HTR-8/SVneo (cell line): ENCODE measurements around the gene SELENOP.

Experiments used
- DNase-seq: peaks from one replicate; pipeline ENCODE4 v3.0.0; 2011; ENCODE audit warnings: low spot score, mixed read lengths; ENCODE audit not compliant: insufficient read length
- FAIRE-seq: peaks from 2 replicates; lab custom pipeline; 2011; peaks lifted over from hg19 to GRCh38; lab: Jason Lieb, UNC

Gene SELENOP

DNA sequence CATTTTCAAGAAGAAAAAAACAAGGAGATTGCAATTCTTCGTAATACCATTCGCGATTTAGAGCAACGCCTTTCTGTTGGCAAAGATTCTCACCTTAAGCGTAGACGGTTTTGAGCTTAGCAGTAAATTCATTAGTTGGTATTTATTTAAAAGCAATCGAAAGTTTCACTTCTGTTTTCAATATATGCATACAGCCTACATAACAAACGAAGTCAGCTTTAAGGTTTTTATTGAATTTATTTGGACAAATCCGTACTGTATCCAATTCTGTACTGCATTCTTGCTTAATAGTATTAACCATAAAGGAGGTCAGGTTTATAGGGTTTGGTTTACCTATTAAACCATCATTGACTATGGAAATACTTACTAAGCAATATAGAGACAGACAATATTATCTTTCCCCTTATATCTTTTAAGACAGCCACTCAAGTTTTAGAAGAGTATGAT lies 12.0 kb downstream of the SELENOP start:
- FAIRE-seq = no peak

DNA sequence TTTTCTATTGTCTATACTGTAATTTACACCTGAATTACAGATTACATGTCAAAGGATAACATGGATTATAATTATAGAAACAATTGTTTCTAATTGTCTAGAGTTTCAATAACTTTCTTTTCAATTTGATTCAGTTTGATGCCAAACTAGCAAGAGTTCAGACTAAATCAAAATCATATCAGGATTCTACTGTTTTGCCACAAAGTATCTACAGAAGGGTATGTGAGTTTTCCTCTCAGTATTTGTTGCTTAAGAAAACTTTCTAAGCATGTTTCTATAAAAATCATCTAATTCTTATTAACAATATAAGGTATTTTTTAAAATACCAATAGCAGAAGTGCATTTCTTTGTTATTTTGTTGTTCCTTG lies 12.5 kb downstream of the SELENOP start:
- FAIRE-seq = no peak

More for the DNA sequence above, 12.0 kb downstream of the SELENOP start:
- DNase-seq = no peak

DNA sequence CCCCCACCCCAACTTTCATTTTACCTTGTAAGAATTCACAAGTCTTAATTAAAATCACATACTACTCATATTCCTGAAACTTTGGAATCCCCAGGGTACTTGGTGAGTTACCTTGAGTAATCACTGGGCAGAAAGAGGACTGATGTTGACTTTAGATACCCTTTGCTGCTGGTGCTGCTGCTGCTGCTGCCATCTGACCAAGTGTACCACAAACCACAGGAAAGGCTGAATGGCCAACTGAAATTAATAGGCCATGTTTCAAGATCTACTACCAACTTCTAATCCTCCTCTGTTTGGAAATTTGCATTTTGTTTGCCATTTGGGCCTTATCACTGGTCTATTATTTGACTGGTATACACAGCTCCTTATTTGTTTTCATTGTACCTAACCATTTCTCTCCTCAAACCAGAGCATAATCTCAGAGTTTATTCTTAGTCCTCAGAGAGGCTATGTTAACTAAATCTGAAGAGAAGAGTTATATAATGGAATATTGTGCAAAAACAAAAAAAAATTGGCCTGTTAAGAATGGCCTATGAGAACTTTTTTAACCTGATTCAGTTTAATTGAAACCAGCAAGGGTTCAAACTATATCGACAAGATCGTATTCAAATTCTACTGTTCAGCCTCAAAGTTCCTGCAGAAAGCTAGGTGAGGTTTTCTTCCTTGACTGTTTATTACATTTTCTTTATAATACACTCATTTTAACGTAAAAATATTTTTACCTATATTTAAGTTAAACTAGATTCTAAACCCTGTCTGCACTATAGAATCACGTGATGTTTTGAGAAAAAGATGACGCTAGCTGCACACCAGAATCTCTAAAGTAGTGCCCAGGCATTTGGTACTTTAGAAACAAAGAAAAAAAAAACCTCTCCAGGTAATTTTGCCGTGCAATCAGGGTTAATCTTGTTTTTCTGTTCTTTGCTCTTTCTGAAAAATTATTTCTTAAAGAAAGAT lies 13.1 kb downstream of the SELENOP start:
- no peak for DNase-seq

More for the DNA sequence above, 12.5 kb downstream of the SELENOP start:
- DNase-seq = no peak

DNA sequence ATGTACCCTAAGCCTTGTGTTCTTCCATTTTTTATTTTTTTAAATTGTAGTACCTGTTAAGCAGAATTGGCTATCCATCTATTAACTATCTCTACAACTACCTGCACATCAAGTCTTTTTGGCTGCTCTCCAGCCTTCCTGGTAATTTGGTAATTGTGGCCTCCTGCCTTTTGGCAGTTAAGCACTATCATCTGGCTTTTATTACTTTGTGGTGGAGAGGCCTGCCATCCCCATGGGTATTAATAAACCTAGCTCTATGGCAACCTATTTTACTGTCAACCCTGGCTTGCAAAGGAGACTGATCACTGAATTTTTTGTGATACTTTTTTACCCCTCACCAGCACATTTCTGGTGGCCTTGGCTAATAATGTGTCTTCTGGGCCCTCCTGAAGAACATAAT lies 20.5 kb downstream of the SELENOP start:
- no peak for FAIRE-seq
- DNase-seq = no peak

More for the DNA sequence above, 13.1 kb downstream of the SELENOP start:
- no peak for FAIRE-seq

DNA sequence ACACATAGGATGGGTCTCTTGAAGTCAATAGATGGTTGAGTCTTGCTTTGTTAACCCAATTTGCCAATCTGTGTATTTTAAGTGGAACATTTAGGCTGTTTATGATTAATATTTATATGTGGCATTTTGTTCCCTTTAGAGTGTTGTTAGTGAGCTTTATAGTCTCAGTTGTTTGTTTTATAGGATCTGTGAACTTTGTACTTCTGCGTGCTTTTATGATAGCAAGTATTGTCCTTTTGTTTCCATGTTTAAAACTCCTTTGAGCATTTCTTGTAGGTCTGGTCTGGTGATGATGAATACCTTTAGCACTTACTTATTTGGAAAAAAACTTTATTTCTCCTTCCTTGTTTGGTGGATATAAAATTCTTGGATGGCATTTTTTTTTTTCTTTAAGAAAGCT lies 23.8 kb downstream of the SELENOP start:
- DNase-seq (no peak), FAIRE-seq (no peak)

DNA sequence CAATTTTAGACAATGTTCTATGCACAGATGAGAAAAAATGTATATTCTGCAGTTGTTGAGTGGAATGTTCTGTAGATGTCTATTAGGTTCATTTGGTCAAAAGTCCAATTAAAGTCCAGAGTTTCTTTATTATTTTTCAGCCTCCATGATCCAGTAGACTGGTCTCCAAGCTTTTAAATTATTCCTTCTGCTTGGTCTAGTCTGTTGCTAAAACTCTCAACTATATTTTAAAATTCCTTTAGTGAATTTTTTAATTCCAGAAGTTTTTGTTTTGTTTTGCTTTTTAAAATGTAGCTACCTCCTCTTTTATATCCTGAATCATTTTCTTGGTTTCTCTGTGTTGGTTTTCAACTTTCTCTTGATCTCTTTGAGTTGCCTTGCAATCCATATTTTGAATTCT lies 24.6 kb downstream of the SELENOP start:
- DNase-seq (no peak), FAIRE-seq (no peak)

DNA sequence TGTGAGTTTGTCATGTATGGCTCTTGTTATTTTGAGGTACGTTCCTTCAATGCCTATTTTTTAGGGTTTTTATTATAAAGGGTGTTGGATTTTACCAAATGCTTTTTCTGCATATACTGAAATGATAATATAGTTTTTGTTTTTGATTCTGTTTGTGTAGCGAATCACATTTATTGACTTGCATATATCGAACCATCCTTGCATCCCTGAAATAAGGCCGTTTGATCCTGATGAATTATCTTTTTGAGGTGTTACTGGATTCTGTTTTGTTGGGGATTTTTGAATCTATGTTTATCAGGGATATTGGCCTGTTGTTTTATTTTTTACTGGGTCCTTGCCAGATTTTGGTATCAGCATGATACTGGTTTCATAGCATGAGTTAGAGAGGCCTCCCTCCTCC lies 25.9 kb downstream of the SELENOP start:
- no peak for FAIRE-seq

DNA sequence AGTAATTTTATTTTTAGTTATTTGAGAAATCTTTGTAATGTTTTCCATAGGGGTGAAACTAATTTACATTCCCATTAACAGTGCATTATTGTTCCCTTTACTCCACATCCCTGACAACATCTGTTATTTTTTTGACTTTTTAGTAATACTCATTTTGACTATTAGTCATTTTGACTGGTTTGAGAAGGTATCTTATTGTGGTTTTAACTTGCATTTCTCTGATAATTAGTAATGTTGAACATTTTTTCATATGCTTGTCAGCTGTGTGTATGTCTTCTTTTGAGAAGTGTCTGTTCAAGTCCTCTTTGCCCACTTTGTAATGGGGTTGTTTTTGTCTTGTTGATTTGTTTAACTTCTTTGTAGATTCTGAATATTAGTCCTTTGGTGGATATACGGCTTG lies 27.6 kb downstream of the SELENOP start:
- DNase-seq (no peak), FAIRE-seq (no peak)

More for the DNA sequence above, 25.9 kb downstream of the SELENOP start:
- no peak for DNase-seq

DNA sequence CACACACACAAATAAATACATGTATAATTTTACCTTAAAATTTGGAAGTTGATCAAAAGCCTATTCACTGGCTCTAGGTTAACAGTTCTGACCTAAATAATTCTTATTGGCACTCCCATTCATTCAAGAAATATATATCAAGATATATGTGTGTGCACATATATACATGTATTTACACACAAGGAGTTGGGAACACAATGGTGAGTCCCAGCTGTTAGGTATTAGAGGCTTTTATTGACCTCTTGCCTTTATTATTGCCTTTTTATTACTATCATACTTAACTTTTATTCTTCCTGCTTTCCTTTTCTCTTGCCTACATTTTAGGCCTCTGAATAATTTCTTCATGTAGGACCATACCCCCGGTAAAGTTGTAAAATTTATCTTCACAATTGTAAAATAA lies 30.1 kb downstream of the SELENOP start:
- no peak for FAIRE-seq
- no peak for DNase-seq

DNA sequence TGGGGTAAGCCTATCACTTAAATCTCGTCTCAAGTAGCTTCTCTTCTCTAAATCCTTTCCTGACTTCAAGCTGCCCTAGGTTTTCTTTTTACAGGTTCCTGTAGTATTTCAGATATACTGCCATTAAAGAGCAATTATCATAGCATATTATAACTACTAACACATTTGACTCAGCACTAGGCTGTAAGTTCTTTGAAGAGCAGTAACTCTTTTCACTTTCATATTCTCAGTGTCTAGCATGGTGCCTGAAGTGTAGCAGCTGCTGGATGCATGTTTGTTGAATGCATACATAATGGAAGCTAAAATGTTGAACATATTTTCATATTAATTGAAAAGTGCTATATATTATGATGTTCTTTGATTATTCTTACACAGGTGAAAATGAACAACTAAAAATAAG lies 32.6 kb downstream of the SELENOP start:
- FAIRE-seq = no peak
- DNase-seq = no peak

DNA sequence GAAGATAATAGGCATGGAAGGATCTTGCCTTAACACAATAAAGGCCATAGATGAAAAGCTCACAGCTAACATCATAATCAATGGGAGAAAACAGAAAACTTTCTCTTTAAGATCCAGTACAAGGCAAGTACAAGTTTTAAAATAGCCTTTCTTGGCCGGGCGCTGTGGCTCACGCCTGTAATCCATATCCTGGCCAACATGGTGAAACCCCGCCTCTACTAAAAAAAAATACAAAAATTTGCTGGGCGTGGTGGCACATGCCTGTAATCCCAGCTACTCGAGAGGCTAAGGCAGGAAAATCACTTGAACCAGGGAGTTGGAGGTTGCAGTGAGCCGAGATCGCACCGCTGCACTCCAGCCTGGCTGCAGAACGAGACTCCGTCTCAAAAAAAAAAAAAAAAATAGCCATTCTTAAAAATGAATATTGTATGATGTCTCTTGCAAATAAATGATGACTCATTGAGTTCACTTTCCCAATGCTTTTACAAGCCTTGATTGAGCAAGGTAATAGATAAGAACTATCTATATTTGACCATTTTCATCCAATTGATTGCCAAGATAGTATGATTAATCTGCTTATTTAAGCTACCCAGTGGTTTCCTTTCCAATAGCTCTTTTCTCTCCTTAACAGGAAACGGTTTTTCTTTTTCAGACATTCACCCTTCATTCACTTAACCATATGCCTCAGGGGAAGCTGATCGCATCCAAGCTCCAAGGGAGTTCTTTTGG lies 39.3 kb downstream of the SELENOP start:
- no peak for DNase-seq
- no peak for FAIRE-seq

DNA sequence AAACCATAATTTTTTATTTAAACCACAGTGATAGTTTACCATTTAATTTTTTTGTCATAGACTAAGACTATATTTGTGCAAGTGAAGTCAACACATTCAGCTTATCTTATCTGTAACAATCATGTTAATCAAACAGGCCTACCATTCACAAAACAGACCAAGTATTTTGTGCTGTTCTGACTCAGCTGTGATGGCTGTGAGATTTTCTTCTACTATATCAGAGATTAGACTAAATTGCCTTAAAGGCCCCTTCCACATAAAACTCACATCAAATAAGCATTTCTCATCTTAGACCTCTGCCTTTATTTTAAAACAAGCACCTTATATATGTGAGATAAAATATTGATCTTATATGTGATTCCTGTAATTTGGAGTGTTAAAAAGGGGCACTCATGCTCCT lies 41.7 kb downstream of the SELENOP start:
- DNase-seq = no peak
- no peak for FAIRE-seq

DNA sequence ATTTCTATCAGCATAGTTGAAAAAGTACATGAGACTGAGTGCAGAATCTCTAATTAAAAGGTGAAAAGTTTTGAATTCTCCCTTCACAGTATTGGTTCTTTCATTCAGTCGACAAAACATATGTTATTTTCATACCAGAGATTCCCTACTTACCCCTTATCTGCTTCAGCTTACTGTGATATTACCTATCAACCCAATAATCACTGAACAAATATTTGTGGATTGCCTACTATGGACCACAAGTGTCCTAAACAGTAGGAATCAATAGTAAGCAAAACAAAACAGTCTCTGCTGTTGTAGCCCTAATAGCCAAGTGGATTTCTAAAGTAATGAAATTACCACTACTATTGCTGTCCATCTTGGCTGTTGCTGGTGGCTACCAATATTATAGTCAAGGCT lies 43.6 kb downstream of the SELENOP start:
- DNase-seq (no peak), FAIRE-seq (no peak)

DNA sequence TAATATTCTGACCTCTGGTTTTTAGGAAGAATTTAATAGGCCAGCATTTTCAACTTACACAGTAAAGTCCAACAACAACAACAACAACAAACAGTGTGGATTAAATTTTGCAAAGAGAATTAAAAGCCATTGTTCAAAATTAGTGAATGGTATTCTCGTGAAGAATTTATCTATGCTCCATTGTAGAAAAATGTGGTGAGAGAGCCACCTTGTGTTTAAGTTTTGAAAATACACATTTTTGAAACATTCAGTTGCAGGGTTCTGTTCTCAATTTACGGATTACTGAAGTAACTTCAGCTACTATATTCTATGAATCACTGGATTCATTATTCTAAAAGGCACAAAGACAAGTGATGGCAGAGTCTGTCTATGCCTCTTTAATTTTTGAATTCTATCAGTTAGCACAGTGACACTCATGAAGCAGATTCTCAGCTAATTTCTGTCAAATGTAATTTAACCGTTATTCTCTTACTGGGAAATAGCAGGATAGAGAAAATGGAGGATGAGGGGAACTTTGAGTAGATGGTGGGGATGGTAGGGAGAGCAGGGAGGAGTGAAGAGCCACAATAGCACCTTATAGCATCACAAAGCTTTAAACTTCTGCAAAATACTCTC lies 44.1 kb downstream of the SELENOP start:
- DNase-seq (peak; percentile 45), FAIRE-seq (no peak)

DNA sequence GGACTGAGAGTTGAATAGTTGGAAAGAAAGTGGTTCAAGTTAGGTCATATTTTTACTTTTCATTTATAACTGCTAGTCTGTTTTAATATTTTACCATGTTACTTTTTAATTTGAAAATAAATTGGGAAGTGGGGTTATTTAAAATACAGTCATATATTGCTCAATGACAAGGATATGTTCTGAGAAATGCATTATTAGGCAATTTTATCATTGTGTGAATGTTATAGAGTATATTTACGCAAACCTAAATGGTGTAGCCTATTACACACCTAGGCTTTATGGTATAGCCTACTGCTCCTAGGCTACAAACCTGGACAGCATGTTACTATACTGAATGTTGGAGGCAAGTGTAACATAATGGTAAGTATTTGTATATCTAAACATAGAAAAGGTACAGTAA lies 49.9 kb downstream of the SELENOP start:
- no peak for FAIRE-seq
- DNase-seq = no peak

DNA sequence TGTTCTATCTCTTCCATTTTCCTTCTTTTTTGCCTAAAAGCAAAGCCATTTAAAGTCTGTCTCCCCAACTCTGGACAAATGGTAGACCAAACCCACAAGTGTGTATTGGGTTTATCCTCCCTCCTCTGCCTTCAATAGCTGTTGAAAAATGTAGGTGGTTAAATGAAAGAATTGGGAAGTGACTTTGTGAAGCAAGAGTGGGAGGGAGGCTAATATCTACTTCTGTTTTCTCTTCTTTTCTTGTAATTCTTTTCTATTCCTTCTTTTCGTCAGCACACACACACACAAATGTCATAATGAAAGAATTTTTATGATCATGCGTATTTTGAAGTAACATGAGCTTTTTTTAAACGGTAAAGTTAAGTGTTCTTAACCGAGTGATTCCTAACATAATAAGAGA lies 51.3 kb downstream of the SELENOP start:
- FAIRE-seq (no peak), DNase-seq (no peak)

DNA sequence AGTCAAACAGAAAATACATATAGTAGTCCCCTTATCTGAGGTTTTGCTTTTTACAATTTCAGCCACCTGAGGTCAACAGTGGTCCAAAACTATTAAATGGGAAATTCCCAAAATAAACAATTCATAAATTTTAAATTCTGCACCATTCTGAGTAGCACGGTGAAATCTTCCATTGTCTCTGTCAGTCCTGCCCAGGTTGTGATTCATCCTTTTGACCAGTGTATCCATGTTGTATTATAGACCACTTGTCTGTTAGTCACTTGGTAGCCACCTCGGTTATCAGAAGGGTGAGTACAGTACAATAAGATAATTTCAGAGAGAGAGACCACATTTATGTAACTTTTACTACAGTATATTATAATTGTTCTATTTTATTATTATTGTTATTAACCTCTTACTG lies 52.2 kb downstream of the SELENOP start:
- FAIRE-seq = no peak
- no peak for DNase-seq

DNA sequence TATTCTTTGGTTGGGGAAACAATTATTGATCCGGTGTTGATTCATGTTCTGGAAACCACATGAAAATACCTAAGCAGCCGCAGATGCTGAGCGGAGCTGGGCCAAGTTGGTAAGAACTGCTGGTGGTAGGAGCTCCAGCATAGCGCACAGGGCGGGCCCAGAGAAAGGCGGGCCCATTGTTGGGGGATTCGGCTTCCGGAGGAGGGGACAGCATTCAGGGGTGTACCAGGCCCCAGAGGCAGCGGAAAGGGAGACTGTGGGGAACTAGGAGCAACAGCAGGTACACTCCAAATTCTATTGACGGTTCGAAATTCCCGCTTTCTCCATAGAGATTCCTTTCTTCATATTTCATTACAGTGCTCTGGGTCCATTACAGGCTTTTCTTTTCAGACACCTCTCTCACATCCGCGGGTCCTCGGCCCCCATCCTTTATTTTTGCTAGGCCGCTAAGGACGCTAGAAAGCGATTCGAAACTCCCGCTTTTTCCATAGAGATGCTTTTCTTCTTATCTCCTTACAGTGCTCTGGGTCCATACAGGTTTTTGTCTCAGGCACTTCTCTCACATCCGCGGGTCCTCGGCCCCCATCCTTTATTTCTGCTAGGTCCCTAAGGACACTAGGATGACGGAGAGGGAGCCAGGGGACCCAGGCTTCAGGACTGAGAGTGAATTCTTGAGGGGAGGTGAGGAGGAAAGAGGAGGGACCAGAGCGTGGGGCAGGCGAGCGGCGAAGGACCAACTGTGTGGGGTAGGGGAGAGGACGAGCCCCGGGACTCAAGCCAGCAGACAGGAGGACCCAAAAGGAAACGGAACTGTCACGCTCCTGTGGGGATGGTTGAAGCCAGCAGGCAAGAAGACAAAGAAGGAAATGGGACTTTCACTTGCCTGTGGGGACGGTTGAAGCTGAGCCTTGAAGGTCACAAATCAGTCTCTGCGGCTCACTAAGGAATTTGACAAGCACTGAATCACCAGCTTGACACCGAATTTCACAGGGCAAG lies 54.8 kb downstream of the SELENOP start, which contains the start of gene CCDC152:
TSS of gene CCDC152 (plus strand) at position 213 of the 996 bp plus-strand sequence. CDS start 2,304 bp downstream, outside the sequence.
- FAIRE-seq (peak; percentile 87), DNase-seq (peak; percentile 25)

DNA sequence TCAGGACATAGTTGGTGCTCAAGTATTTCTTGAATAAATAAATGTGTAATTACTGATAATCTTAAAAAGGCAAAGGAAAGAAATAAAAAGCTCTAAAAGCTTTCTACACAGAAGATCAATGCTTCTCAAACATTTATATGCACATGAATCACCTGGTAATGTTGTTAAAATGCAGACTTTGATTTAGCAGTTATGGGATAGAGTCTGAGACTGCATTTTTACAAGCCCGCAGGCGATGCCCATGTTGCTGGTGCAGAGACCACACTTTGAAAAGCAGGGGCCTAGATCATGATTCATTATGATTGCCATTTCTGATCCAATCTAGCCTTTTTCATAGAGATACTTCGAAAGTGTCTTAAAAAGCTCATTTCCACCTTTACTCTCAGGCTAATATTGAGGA lies 58.6 kb downstream of the SELENOP start:
- FAIRE-seq = no peak
- DNase-seq = no peak
